Jurkat, Clone E6-1 (cell line): Measurements from ENCODE around the gene LYAR.
A peak's percentile ranks its signal among the peaks of the same experiment; 100 is the strongest.
"Not testable (repeated sequence)": the region's sequence is repeated elsewhere in the genome, so short reads cannot be mapped to it uniquely, and the experiment has no call there.

ENCODE experiments used
- DNase-seq: peaks from one replicate; pipeline ENCODE4 v3.0.0-alpha.2; 2011; ENCODE audit warnings: low read depth, low spot score
- H3K4me3 ChIP-seq: 2 replicates; pipeline ENCODE4 v1.5.1; 2011; ENCODE audit warnings: mild to moderate bottlenecking, low read length, control low read depth, moderate library complexity

Gene LYAR

DNA sequence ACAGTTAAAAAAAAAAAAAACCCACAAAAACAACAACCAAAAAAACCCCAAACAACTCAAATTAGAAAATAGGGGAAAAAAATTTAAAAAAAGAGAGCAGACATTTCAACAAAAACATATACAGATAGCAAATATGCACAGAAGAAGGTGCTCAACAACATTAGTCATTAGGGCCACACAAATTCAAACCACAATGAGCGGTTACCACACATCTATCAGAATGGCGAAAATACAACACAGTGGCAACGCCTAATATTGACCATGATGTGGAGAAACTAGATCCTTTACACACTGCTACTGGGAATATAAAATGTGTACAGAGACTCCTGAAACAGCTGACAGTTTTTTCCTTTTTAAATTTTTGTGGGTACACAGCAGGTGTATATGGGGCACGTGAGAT, 19.4 kb downstream of the LYAR start:
- no peak overlapping the region for H3K4me3 ChIP-seq
- DNase-seq, result no peak

DNA sequence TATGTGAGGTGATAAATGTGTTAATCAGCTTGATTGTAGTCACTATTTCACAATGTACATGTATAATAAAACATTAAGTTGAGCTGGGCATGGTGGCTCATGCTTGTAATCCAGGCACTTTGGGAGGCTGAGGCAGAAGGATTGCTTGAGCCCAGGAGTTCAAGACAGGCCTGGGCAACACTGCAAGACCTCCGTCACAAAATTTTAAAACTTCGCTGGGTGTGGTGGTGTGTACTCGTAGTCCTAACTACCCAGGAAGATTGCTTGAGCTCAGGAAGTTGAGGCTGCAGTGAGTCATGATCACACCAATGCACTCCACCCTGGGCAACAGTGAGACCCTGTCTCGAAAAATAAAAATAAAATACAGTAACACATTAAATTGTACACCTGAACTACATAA, 20.1 kb downstream of the LYAR start:
- DNase-seq, result no peak
- no peak overlapping the region for H3K4me3 ChIP-seq

DNA sequence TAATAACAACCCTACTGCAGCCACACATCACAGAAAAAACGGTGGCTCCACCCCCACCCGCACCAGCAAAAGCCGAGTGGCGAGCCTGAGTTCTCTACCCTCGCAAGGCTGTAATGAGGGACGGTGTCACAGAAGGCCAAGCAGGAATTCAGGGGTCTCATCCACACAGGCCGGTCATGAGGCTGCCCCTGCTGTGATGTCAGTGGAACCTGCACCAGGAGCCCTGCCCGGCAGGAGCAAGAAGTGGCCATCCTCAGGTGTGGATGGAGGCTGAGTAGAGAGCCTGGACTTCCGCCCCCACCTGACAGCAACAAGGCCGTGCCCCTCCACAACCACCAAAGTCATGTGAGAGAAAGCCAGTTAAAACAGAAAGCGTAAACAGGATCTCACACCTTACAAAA, 20.6 kb downstream of the LYAR start:
- DNase-seq, result no peak
- H3K4me3 ChIP-seq, result no peak overlapping the region

DNA sequence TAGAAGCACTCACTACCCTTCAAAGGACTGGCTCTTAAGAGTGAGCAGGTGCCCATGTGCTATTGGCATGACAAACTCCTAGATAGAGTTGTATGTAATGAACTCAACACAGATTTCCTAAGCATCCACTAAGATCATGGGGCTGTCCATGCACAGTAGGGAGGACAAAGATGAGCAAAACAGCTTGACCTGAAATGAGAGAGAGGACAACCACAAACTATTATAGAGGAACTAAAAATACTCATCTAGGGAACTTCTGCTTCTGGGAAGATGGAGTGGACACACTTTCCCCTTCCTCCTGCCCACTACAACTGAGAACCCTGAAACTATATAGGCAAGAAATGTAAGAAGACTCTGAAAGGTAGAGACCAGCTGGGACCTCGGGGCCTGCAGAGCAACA, 21.2 kb downstream of the LYAR start:
- H3K4me3 ChIP-seq, result no peak overlapping the region
- DNase-seq, result no peak

DNA sequence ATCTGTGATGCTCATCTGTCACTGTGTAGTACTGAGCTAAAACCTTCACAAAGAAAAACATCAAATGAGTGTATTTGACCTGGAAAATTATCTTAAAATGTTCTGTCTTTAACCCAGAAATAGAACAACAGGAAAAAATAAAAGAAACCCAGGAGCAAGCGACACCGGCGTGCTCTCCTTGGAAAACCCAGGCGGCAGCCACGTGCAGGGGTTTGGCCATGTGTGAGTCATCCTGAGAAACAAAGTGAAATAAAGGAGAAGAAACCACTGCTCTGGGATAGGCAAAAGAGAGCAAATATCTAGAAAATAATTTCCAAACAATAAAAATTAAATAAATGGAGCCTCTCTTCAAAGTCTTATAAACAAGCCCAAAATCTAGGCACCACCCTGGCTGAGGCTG, 22.0 kb downstream of the LYAR start:
- H3K4me3 ChIP-seq, result no peak overlapping the region
- DNase-seq, result no peak

DNA sequence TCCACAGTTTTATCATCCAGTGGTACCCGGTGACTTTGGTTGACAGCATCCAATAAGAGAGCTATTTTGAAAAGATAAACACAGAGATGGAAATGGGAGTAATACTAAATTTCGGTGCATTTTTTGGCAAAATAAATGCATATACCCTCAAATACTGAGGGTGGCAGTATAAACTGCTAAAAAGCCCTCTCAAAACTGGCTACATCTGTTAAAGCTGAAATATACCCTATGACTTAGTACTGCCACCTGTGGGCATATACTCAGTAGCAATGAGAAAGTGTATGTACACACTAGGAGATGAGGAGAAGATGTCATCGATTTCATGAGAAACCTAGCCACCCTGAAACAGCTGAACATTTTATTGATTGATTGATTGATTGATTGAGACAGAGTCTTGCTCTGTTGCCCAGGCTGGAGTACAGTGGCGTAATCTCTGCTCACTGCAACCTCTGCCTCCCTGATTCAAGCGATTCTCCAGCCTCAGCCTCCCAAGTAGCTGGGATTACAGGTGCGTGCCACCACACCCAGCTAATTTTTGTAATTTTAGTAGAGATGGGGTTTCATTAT, 29.7 kb downstream of the LYAR start:
- DNase-seq, result peak; percentile 81
- no peak overlapping the region for H3K4me3 ChIP-seq

DNA sequence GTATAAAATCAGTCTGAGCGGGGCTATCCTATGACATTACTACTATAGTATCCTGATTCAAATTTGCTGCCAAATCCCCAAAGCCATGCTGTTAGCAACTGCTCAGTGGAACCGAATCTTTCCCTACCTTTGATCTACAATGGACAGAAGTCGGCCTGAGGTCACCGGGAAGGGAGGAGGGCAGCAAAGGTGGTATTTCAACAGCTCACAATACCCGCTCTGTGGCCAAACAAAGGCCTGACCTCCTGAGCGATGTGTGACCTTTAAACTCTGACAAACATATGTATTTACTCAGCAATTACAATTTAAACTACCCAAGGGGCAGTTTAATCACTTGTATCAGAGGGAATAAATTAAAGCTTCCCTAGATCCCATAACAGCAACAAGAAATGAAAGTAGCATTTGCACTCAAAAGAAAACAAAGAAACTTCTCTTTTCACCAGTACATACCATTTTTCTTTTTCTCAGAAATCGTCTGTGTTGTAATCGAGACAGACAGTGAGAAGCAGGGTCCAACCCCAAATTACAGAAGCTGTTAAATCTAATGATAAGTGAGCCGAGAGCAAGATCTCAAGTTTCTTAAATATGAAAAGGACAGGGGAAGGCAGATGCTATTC, 30.4 kb downstream of the LYAR start:
- DNase-seq, result no peak
- H3K4me3 ChIP-seq, result no peak overlapping the region

DNA sequence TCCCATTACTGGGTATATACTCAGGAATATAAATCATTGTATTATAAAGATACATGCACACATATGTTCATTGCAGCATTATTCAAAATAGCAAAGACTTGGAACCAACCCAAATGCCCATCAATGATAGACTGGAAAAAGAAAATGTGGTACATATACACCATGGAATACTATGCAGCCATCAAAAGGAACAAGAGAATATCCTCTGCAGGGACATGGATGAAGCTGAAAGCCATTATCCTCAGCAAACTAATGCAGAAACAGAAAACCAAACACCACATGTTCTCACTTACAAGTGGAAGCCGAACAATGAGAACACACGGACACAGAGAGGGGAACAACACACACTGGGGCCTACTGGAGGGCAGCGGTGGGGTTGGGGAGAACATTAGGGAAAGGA, 32.2 kb downstream of the LYAR start:
- H3K4me3 ChIP-seq, DNase-seq: not testable (repeated sequence)

DNA sequence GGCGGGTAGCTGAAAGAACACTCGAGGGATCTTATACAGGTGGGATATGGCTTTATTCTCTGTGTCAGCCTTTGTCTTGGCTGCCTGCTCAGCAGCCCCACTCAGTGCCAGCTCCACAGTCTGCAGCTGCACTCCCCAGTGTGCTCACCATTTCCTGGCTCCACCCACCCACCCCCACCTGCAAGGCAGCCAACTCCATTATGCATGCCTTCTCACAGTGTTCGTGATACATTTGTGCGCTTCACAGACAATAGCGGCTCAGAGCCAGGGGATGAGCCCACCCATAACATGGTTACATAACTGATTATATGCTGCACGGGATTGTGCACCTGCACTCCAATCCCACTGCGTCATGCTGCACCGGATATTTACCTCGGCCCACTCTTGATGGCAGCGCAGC, 33.2 kb downstream of the LYAR start:
- H3K4me3 ChIP-seq, result no peak overlapping the region
- peak; percentile 17 for DNase-seq

DNA sequence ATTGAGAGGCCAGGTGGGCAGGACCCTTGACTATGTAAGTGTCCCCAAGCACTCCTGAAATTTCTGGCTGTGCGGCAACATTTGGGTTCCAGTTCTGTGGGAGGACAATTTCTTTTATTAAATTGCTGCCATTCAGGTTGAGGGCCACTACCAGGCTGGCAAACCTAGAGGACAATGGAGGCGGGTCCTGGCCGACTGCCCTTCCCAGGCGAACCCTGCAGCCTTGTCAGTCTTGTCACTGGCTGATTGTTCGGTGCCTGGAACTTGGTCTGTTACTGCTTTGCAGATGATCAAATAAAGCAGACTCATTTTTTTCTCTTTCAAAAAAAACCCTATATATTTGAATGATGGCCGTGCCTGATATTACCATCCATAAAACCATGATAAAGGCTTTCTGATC, 35.3 kb downstream of the LYAR start:
- no peak overlapping the region for H3K4me3 ChIP-seq
- no peak for DNase-seq

DNA sequence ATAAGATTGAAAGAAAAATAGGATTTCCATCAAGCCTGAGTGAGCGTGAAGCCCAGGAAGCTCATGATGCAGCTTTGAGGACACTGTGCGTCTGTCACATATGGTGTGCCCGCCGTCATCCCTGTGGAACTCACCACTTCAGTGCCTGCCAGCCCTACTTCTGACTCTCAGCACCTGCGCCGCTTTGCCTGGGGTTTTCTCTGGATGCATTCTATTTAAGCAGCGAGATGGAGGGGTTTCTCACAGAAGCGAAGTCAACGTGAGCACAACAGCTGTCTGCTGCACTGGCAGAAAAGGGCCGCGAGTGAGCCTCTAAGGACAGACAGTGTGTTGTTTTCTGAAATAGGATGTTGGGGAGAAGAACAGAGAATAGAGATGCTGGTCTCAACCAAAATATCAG, 35.8 kb downstream of the LYAR start:
- DNase-seq, result no peak
- H3K4me3 ChIP-seq, result no peak overlapping the region

DNA sequence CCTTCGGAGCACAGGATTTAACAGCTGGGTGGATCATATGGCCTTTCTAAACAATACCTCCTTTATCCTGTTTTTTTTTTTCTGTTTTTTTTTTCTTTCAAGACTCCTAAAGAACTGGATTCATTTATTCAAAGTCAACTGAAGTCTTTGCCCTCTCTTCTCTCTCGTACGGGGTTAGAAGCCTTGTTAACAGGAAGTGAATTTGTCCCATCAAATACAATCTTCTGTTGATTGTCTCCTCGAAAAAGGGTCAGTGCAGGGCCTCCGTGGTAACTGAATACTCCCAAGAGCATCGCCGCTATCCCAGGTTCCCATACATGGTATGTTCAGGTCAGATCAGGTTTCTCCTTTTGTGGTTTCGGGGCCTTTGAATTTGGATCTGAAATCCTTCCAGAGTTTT, 40.1 kb downstream of the LYAR start:
- no peak for DNase-seq
- no peak overlapping the region for H3K4me3 ChIP-seq

DNA sequence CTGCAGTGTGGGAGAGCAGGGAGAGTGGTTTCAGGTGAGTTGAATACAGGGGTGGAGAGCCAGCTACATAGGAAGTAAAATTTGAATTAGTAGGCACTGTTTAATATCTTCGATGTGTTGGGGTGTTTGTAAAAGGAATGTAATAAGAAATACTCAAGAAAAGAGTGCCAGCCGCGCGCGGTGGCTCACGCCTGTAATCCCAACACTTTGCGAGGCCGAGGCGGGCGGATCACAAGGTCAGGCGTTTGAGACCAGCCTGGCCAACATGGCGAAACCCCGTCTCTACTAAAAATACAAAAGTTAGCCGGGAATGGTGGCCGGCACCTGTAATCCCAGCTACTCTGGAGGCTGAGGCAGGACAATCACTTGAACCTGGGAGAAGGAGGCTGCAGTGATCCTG, 40.6 kb downstream of the LYAR start:
- DNase-seq, H3K4me3 ChIP-seq: not testable (repeated sequence)

DNA sequence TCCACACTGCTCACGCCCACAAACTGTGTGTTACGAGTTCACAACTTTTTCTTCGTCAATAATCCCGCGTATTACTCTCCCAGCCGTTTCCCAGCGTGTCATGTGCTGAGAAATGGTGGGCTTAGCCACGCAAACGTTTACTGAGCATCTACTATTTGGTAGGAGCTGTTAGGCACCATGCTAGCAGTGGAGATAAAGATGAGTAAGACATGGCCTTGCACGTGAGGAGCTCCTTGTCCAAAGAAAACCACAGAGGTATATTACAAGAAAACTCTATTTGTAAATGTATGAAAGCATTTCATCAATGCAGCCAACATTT, 41.1 kb downstream of the LYAR start:
- DNase-seq, result no peak
- H3K4me3 ChIP-seq, result peak overlapping the region; percentile 97

DNA sequence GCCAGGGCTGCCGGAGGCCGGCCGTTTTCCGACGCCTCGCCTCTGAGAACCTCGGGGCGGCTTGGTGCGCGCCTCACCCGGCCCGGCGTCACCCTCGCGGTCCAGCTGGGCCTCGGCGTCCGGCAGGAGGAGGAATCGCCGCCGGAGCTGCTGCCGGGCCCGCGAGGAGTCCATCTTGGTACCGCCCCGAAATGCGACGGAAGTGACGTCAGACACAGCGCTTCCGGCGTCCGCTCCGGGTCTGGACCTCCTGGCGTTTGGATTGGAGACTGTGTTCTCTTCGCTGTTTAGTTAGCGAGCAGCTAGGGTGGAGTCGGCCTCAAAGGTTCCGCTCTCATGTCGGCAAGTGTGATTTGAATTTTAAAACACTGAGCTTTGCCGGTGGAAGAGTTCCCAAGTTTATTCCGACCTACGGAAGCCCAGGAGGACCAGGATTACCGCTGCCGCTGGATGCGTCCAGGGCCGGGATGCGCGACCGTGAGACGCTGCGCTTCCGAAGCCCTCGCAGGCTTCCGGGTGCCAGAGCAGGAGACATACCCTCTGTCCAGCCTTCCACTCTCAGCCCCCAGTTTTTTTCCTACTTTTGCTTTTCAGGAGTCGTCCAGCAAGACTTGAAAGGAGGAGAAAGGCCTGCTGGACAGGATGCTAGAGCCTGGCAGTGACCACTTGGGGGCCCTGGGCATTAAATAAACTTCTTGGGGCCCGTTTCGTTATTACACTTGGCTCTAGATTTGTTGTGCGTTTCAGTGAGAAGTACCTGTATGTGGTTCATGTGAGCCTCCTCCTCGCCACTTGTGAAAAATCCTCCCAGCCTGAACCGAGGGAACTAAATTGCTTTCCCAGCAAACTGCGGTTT, 41.7 kb downstream of the LYAR start, which contains the start of gene TMEM128:
Gene TMEM128 (minus strand): TSS at position 195 of the 856 bp plus-strand sequence. CDS start 21 bp downstream, at position 174.
- peak within 1 kb of the TSS; percentile 97 for H3K4me3 ChIP-seq
- peak; percentile 86 for DNase-seq

DNA sequence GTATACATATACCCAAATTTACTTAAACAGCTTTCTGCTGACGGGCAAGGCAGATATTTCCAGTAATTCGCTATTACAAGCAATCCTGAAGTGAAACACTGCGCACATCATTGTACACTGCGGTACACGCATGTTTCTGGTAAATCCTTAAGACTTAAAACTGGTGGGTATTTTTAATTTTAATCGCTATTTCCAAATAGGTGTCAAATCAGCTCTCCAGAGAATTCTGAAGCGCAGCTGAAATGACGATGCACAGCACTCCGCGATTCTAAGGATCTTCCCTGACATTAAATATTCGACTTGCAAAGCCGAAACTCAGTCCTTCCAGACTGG, 42.3 kb downstream of the LYAR start:
- H3K4me3 ChIP-seq, result peak overlapping the region; percentile 97
- peak; percentile 25 for DNase-seq

DNA sequence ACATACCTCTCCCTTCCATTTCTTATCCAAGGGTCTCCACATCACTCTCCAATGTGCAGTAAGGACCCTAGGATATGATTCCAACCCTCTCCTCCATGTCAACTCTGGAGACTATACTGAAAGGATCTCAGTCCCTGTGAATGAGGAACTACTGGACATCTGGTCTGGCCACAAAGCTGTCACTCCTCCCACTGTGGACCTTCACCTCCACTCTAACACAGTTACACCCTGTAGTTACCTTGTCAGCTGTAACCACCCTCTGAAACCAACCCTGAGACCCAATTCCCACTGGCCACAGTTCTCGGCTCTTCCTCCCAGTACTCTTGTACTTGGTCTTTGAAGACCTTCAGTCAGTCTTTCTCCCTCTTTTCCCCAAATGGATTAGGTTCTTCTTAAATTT, 44.8 kb downstream of the LYAR start:
- no peak overlapping the region for H3K4me3 ChIP-seq
- DNase-seq, result no peak

DNA sequence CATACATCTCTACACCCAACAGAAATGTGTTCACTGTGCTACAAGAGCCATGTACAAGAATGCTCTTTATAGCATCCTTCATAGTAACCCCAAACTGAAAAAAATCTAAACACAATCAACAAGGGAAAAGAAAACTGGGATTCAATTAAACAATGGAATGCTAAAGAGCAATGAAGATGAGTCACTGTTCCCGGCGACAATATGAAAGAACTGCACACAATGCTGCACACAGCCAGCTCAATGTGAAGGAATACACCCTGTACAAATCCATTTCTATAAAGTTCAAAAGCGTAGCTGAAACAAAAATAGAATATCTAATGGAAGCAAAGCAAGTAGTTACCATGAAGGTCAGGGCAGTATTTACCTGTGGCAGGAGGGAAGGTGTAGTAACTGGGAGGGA, 50.4 kb downstream of the LYAR start:
- H3K4me3 ChIP-seq, DNase-seq: not testable (repeated sequence)

DNA sequence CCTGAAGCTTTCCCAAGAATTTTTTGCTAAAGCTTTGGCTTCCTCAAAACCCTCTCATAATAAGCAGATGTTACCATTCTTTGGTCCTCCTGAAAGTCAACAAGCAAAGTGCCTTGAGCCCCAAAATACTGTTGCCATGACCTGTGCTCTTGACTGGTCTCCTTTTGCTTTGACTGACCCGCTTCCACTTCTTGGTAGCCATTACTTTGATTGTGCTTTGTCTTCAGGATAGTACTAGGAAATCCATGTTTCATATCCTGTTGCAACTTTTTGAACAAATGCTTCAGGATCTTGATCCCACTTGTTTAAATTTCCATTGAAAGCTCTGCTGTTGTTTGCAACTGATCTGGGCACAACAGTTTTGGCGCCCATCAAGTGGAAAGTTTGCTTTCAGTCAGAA, 56.3 kb downstream of the LYAR start:
- no peak for DNase-seq
- no peak overlapping the region for H3K4me3 ChIP-seq

DNA sequence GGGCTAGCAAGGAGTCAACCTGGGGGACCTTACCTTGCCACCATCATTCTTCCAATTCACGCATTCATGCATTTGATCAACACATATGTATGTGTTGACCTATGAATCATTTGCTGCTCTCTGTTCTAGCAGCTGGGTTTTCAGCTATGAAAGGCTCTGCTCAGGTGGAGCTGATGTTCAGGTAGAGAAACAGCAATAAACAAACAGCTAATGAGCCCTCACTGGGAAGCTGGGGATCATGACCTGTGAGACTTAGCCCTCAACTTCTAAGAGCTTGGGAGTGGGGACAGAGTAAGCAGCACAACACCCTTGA, 61.6 kb downstream of the LYAR start:
- no peak for DNase-seq
- no peak overlapping the region for H3K4me3 ChIP-seq
